Measurements from ENCODE around the gene WDR5. TPM values are rescaled to one million over a fixed set of nuclear protein-coding genes. Genes with fewer than 3 reads are reported as not detected.
A peak's percentile ranks its signal among the peaks of the same experiment; 100 is the strongest.

The WDR5 gene
- total and polyA plus RNA-seq, 5 experiments from 2014 or later, result 11.2 to 36.1 (median 14.9) TPM

DNA sequence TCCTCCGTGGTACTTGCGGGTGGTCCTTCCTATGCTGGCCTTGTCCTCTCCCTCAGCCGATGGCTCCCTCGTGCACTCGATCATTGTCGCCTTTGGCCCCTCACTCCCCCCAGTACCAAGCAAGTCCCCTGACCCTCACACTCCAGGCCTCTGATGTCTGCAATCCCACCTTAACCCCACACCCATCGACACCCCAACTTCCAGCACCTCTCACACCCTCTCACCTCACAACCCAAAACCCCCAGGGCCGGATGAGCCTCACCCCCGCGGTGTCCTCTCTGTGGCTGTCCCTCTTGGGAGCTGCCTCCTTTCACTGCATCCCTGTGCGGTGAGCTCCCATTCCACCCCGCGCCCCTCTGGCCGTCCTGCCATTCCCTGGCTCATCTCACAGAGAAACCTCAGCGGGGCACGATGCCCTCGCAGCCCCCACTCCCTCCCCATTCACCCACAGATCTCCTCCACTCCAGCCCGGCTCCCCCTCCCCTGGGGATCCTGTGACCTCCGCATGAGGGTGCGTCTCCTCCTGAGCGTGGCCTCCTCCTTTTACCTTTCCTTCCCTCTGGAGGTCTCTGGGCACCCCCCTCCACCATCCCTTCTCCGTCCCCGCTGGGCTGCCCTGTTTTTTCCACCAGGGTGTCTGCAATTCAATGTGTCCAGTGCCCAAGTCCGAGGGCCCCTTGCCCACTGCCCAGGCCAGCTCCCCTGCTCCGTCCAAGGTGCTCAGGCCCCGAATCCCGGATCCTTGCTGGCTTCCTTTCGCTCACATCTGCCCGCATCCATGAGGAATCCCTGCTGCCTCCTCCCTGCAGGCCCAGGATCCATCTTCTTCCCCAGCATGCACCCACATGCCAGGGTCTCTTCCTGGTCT is 44.3 kb downstream of the WDR5 start:
- H3K4me1 Mint-ChIP-seq, result peaks cover 22 to 38% (median 29%) of the 10 kb centered on the region in 4 donors
- DNase-seq, result peak in 1 of 10 donors; percentile 51
- H3K27me3 Mint-ChIP-seq, result peaks cover 0 to 28% (median 3%) of the 10 kb centered on the region in 5 donors
- H3K36me3 Mint-ChIP-seq, result no peaks in the 10 kb centered on the region
- H3K9me3 Mint-ChIP-seq, result no peaks in the 10 kb centered on the region
- ATAC-seq, result no peak
- H3K4me3 Mint-ChIP-seq, result peak overlapping the region in 1 of 10 donors; percentile 19
- peak overlapping the region in 2 of 10 donors; percentile 36 to 44 for H3K27ac Mint-ChIP-seq
- POLR2A ChIA-PET, result interaction anchor here (1.3 kb wide), 1 partner anchor 16 kb away, joined by 3 read pairs; the partner anchor contains the start of gene RNU6ATAC

- no peak for ATAC-seq
- Mint-ChIP-seq H3K36me3 (no peaks in the 10 kb centered on the region), H3K27me3 (peaks cover 0 to 28% (median 3%) of the 10 kb centered on the region in 5 donors), H3K4me3 (peak overlapping the region in 4 of 10 donors; percentile 2 to 71 (median 36)), H3K4me1 (peaks cover 28 to 47% (median 35%) of the 10 kb centered on the region in 4 donors), H3K9me3 (no peaks in the 10 kb centered on the region), H3K27ac (peak overlapping the region in 5 of 10 donors; percentile 18 to 66 (median 36))
- POLR2A ChIA-PET, result interaction anchor here (1.3 kb wide), 1 partner anchor 16 kb away, joined by 3 read pairs; the partner anchor contains the start of gene RNU6ATAC
- peak in 1 of 10 donors; percentile 59 for DNase-seq
Observed at GRCh38 chr9:134180786-134181647, 45.1 kb downstream of the WDR5 start.

DNA sequence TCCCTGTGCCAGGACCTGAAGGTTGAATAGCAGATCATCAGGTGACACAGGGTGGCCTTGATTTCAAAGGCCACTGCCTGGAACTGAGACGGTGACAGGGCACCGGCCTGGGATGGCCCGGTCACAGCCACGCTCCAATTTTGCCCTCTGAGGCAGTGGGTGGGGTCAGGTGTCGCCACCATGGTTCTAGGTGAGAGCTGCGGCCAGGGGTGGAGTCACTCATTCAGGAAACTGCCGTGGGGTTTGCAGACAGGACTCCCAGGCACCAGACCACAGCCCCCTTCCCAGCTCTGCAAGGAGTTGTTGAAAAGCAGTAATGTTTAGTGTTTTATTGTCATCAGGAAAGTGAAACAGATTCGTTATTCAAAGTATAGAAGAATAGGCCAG is 45.8 kb downstream of the WDR5 start:
- Mint-ChIP-seq H3K27me3 (peaks cover 0 to 28% (median 3%) of the 10 kb centered on the region in 5 donors), H3K4me3 (peak overlapping the region in 6 of 10 donors; percentile 2 to 71 (median 40)), H3K36me3 (no peaks in the 10 kb centered on the region), H3K27ac (peak overlapping the region in 6 of 10 donors; percentile 29 to 84 (median 48)), H3K9me3 (no peaks in the 10 kb centered on the region), H3K4me1 (peaks cover 32 to 52% (median 40%) of the 10 kb centered on the region in 4 donors)
- POLR2A ChIA-PET, result no interaction called here
- ATAC-seq, result no peak
- peak in 1 of 10 donors; percentile 38 for DNase-seq

GRCh38 chr9:134182554-134183085 is 46.7 kb downstream of the WDR5 start:
- H3K36me3 Mint-ChIP-seq, result no peaks in the 10 kb centered on the region
- H3K27me3 Mint-ChIP-seq, result peaks cover 0 to 28% (median 3%) of the 10 kb centered on the region in 5 donors
- POLR2A ChIA-PET, result no interaction called here
- H3K9me3 Mint-ChIP-seq, result no peaks in the 10 kb centered on the region
- no peak for ATAC-seq
- H3K4me3 Mint-ChIP-seq, result peak overlapping the region in 4 of 10 donors; percentile 23 to 71 (median 43)
- peak in 1 of 10 donors; percentile 48 for DNase-seq
- peak overlapping the region; percentile 2 to 84 (median 55) for H3K27ac Mint-ChIP-seq
- peaks cover 32 to 52% (median 41%) of the 10 kb centered on the region in 4 donors for H3K4me1 Mint-ChIP-seq

DNA sequence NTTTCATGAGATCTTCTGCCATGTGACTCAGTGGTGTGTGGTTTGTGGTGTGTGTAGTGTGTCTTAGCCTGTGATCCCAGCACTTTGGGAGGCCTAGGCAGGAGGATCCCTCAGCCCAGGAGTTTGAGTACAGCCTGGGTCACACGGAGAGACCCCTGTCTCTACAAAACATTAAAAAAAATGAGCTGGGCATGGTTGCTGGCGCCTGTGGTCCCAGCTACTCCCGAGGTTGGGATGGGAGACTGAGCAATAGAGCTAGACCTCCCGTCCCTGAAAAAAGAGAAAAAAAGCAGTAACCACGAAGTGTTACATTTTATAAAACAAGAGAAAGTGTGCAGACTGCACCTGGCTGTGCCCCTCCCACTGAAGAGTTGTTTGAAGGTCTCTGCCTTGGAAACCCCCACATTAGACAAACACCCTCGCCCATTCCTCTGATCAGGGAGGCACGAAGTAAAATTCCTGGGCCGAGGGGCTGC is 49.7 kb downstream of the WDR5 start:
- ATAC-seq (peak; percentile 85 to 92), DNase-seq (peak in 8 of 10 donors; percentile 29 to 64 (median 46))
- Mint-ChIP-seq H3K4me1 (peaks cover 28 to 39% (median 34%) of the 10 kb centered on the region in 4 donors), H3K36me3 (no peaks in the 10 kb centered on the region), H3K9me3 (no peaks in the 10 kb centered on the region), H3K27ac (peak overlapping the region; percentile 78 to 93 (median 87)), H3K27me3 (peaks cover 0 to 8% (median 0%) of the 10 kb centered on the region in 5 donors), H3K4me3 (peak overlapping the region in 9 of 10 donors; percentile 8 to 63 (median 41))
- POLR2A ChIA-PET, result interaction anchor here (0.6 to 1.5 kb wide), 3 partner anchors 11 to 271 kb away, joined by 5 to 7 read pairs (median 5); partner anchors contain the start of gene RNU6ATAC

DNA sequence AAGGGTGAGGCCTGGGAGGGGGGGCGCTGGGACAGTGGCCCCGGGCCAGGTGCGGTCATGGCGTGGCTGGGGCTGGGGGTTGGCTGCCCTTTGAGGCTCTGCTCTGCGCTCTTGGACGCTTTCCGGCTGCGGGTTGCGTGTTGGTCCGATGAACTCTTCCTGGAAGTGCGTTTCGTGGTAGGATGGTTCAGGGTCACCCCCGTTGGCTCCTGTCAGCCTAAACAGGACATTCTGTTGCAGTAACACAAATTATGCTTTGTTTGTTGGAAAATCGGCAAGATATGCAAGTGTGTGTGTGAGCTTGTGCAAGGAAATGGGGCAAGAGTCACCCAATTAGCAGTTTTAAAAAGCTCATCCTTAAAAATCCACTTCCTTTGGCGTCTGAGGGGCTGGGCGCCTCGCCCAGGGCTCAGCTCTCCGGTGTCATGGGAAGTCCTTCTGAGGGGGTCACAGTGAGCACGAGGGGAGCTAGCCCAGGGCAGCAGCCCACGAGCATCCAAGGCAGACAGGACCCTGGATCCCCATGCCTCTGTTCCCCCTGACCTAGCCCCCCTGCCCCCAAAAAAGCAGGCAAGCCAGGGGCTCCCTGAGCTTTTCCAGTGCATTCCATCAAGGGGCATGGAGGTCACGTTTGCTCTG is 50.7 kb downstream of the WDR5 start:
- Mint-ChIP-seq H3K9me3 (no peaks in the 10 kb centered on the region), H3K4me3 (peak overlapping the region in 1 of 10 donors; percentile 34), H3K27me3 (peaks cover 0 to 1% (median 0%) of the 10 kb centered on the region in 5 donors), H3K4me1 (peaks cover 24 to 30% (median 28%) of the 10 kb centered on the region in 4 donors), H3K36me3 (no peaks in the 10 kb centered on the region), H3K27ac (peak overlapping the region in 6 of 10 donors; percentile 17 to 88 (median 75))
- DNase-seq, result peak in 1 of 10 donors; percentile 45
- ATAC-seq, result no peak
- POLR2A ChIA-PET, result interaction anchor here (0.6 to 1.5 kb wide), 3 partner anchors 9 to 270 kb away, joined by 5 to 7 read pairs (median 5); partner anchors contain the start of gene RNU6ATAC

DNA sequence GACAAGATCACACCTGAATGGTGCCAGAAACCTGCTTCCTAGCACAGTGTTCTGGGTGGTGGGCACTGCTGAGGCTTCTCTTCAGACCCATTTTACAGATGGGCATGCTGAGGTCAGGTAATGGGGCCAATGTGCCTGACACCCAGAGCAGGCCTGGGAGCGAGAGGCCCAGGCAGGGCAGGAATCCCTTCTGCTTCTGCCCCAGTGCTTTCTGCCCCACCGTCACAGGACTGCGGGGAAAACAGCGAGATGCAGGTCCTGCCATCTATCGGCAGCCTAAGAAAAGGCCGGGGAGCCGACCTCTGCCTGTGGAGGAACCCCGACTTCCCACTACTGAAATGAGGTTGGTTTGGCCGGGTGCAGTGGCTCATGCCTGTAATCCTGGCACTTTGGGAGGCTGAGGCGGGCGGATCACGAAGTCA is 51.2 kb downstream of the WDR5 start:
- peak overlapping the region in 1 of 10 donors; percentile 19 for H3K27ac Mint-ChIP-seq
- H3K36me3 Mint-ChIP-seq, result no peaks in the 10 kb centered on the region
- peaks cover 0 to 1% (median 0%) of the 10 kb centered on the region in 5 donors for H3K27me3 Mint-ChIP-seq
- peaks cover 18 to 25% (median 23%) of the 10 kb centered on the region in 4 donors for H3K4me1 Mint-ChIP-seq
- H3K9me3 Mint-ChIP-seq, result no peaks in the 10 kb centered on the region
- POLR2A ChIA-PET, result interaction anchor here (1.5 kb wide), 1 partner anchor 22 kb away, joined by 7 read pairs; the partner anchor contains the start of gene RNU6ATAC
- no peak overlapping the region for H3K4me3 Mint-ChIP-seq
- DNase-seq (peak in 1 of 10 donors; percentile 28), ATAC-seq (no peak)

GRCh38 chr9:134187891-134188385 is 52.1 kb downstream of the WDR5 start:
- H3K9me3 Mint-ChIP-seq, result no peaks in the 10 kb centered on the region
- H3K27me3 Mint-ChIP-seq, result peaks cover 0 to 1% (median 0%) of the 10 kb centered on the region in 5 donors
- peak overlapping the region in 2 of 10 donors; percentile 45 to 52 for H3K27ac Mint-ChIP-seq
- POLR2A ChIA-PET, result no interaction called here
- DNase-seq (peak in 1 of 10 donors; percentile 48), ATAC-seq (no peak)
- peaks cover 11 to 16% (median 16%) of the 10 kb centered on the region in 4 donors for H3K4me1 Mint-ChIP-seq
- H3K36me3 Mint-ChIP-seq, result no peaks in the 10 kb centered on the region
- H3K4me3 Mint-ChIP-seq, result no peak overlapping the region

DNA sequence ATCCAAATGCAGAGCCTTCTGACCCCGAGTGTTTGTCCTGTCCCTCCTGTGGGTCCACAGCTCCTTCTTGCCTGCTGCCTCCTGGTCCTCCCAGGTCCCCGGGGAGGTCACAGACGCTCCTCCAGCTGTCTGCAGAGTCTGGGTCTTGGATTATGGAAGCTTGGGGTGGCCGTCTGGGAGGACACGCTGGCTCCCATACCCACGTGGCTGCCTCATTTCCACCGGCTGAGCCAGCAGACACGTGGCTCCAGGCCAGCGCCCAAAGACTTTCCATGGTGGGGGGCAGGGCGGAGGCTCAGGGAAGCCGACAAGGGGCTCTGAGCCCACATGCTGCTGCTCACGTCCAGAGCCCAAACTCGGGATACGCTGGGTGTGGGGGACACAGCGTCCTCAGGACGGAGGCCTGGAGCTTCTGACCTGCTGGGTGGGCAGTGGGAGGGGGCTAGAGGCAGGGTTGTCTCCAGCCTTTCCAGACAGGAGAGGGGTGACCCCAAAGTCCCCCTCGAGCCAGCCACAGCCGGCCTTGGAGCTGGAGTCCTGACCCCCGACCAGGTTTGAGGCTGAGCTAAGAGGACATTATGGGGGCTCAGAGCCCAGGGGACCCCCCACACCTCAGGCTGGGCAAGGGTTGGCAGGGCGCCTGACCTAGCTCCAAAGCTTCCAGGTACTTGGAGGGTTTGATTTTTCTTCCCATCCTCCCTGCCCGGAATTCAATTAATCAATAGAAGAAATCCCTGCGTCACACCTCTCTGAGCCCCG is 52.7 kb downstream of the WDR5 start:
- POLR2A ChIA-PET, result no interaction called here
- peak in 1 of 10 donors; percentile 55 for DNase-seq
- Mint-ChIP-seq H3K9me3 (no peaks in the 10 kb centered on the region), H3K36me3 (no peaks in the 10 kb centered on the region), H3K27ac (peak overlapping the region in 1 of 10 donors; percentile 68), H3K4me1 (peaks cover 11 to 16% (median 15%) of the 10 kb centered on the region in 4 donors), H3K4me3 (no peak overlapping the region), H3K27me3 (peaks cover 0 to 1% (median 0%) of the 10 kb centered on the region in 5 donors)
- ATAC-seq, result no peak

DNA sequence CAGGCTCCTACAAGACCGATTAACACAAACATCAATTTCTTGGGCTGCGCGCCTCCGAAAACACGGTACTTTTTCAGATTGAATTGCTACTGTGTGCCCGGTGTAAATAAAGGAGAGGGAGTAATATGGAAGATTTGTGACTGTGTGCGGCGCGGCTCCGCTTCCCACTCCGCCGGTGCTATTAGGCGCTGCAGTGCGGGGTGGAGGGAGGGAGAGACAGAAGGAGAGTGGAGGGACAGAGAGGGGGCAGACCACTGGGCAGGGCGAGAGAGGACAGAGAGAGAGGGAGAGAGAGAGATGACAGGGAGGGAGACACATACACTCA is 53.2 kb downstream of the WDR5 start:
- Mint-ChIP-seq H3K4me1 (peaks cover 11 to 19% (median 15%) of the 10 kb centered on the region in 4 donors), H3K4me3 (no peak overlapping the region), H3K27ac (peak overlapping the region in 5 of 10 donors; percentile 47 to 77 (median 60)), H3K36me3 (no peaks in the 10 kb centered on the region), H3K9me3 (no peaks in the 10 kb centered on the region), H3K27me3 (peaks cover 0 to 1% (median 0%) of the 10 kb centered on the region in 5 donors)
- peak in 1 of 10 donors; percentile 23 for DNase-seq
- POLR2A ChIA-PET, result no interaction called here
- ATAC-seq, result no peak
